Measurements from ENCODE around the gene ASGR2. TPM values are rescaled to one million over a fixed set of nuclear protein-coding genes. Genes with fewer than 3 reads are reported as not detected.
A peak's percentile ranks its signal among the peaks of the same experiment; 100 is the strongest.

Gene ASGR2
- total RNA-seq, 4 donors from 2014 or later, result 1.6 to 2.2 TPM; not detected in 2

DNA sequence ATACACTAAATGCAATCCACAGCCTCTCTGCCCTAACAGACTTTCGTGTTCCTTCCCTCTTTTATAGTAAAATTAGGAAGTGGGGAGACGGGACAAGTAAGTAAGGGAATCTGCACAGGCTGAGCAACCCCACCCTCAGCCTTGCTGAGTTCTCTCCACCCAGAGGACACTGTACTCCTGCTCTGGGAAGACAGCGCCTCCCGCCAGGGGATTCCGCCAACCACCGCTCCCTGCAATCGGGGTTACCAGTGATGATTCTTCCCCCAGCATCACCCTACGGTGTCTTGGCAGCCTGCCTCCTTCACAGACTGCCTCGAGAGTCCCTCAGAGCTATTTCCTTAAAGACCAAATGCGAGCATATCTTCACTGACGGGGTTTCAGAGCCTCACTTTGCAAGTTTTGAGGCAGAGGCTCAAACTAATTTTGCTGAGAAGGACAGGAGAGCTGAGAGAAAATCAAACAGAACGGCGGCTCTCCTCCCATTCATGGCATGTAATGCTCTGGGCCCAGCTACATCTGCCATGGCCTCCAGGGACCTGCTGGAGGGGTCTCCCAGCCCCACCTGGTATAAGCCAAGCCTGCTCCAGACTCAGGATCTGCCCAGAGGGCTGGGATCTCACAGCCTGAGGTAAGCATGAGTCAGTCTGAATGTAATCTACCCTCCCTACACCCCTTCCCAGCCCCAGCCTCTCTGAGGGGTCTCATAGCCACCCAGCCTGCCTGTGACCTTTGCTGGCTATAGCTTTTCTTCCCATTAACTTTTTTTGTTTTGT is 22.7 kb upstream of the ASGR2 start:
- intact Hi-C loops (cut with DNase I; ENCODE audit: low total_unique reads), result loop anchor here (2.0 kb wide), 1 partner anchor 93 kb away; the partner anchor contains the start of gene SLC16A11
- TF ChIP-seq, protein P1, sequence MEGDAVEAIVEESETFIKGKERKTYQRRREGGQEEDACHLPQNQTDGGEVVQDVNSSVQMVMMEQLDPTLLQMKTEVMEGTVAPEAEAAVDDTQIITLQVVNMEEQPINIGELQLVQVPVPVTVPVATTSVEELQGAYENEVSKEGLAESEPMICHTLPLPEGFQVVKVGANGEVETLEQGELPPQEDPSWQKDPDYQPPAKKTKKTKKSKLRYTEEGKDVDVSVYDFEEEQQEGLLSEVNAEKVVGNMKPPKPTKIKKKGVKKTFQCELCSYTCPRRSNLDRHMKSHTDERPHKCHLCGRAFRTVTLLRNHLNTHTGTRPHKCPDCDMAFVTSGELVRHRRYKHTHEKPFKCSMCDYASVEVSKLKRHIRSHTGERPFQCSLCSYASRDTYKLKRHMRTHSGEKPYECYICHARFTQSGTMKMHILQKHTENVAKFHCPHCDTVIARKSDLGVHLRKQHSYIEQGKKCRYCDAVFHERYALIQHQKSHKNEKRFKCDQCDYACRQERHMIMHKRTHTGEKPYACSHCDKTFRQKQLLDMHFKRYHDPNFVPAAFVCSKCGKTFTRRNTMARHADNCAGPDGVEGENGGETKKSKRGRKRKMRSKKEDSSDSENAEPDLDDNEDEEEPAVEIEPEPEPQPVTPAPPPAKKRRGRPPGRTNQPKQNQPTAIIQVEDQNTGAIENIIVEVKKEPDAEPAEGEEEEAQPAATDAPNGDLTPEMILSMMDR (IDR thresholded peaks at IDR 0.05 in 4 of 5, conservative IDR thresholded peaks at IDR 0.05 in 1 of 5), result no peak
- no peak for TF ChIP-seq POLR2A (IDR thresholded peaks at IDR 0.05)
- Histone ChIP-seq H3K27ac (no peak overlapping the region), H3K4me3 (no peak overlapping the region), H3K27me3 (peaks cover 15 to 18% (median 15%) of the 10 kb centered on the region in 3 donors), H3K9me3 (no peaks in the 10 kb centered on the region), H3K36me3 (no peaks in the 10 kb centered on the region), H3K4me1 (no peaks in the 10 kb centered on the region)
- no peak for ATAC-seq
- DNase-seq, result peak in 1 of 2 donors; percentile 10
- in situ Hi-C loops (cut with MboI; ENCODE audit: low sequenced_read_pairs in 4 of 4), result loop anchor here in 3 of 4 donors (5.0 kb wide), 1 partner anchor 85 kb away; no protein-coding TSS in a partner anchor

DNA sequence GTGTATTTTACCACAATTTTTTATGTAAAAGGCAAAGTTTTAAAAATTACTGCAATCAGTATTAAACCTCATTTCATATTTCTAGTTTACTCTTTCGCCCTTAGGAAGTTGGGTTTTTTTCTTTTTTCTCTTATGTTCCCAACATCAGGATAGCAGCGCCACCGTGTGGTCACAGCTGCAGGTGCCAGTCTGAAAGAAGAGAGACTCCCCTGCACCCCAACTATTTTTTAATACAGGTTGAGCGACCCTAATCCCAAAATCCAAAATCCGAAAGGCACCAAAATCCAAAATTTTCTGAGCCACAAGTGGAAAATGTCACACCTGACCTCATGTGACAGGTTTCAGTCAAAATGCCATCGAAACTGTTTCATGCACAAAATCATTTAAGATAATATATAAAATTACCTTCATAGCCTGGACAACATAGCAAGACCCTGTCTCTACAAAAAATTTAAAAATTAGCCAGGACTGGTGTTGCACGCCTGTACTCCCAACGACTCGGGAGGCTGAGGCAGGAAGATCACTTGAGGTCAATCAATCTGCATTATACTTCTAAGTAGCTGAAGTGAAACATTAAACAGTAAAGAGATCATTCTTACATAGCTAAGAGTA is 21.8 kb upstream of the ASGR2 start:
- DNase-seq (peak; percentile 8 to 38), ATAC-seq (no peak)
- TF ChIP-seq POLR2A (IDR thresholded peaks at IDR 0.05), result no peak
- TF ChIP-seq, protein P1 (IDR thresholded peaks at IDR 0.05 in 4 of 5, conservative IDR thresholded peaks at IDR 0.05 in 1 of 5), result peak; percentile 74 to 88 (median 84)
- H3K36me3 ChIP-seq, result no peaks in the 10 kb centered on the region
- H3K27ac ChIP-seq, result no peak overlapping the region
- H3K4me1 ChIP-seq, result no peaks in the 10 kb centered on the region
- H3K4me3 ChIP-seq, result no peak overlapping the region
- H3K9me3 ChIP-seq, result no peaks in the 10 kb centered on the region
- intact Hi-C loops (cut with DNase I; ENCODE audit: low total_unique reads) (loop anchor here (1.0 to 2.0 kb wide), 2 partner anchors 84 to 92 kb away; partner anchors contain the start of gene SLC16A11), in situ Hi-C loops (cut with MboI; ENCODE audit: low sequenced_read_pairs in 4 of 4) (loop anchor here in 3 of 4 donors (5.0 kb wide), 1 partner anchor 84 kb away; no protein-coding TSS in a partner anchor)
- H3K27me3 ChIP-seq, result peaks cover 15% of the 10 kb centered on the region in 3 donors

DNA sequence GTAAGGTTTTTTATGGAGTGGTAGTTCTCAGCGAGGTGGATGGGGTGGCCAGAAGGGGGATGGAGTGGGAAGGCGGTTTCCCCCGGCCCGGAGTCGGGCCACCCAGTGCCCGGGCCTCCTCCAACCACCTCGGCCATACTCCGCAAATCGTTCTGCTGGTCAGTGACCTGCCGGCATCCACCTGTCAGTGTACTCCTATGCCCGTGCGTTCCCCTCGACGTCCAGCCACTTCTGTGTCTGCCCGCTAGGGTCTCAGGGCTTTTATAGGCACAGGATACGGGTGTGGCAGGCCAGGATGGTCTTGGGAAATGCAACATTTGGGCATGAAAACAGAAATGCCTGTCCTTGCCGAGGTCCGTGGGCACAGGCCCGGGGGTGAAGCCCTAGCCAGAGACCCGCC is 19.3 kb upstream of the ASGR2 start:
- Histone ChIP-seq H3K4me3 (no peak overlapping the region), H3K9me3 (no peaks in the 10 kb centered on the region), H3K4me1 (no peaks in the 10 kb centered on the region), H3K27ac (no peak overlapping the region), H3K27me3 (peaks cover 10 to 17% (median 13%) of the 10 kb centered on the region in 3 donors), H3K36me3 (no peaks in the 10 kb centered on the region)
- ATAC-seq (no peak), DNase-seq (no peak)
- intact Hi-C loops (cut with DNase I; ENCODE audit: low total_unique reads) (no loop called here), in situ Hi-C loops (cut with MboI; ENCODE audit: low sequenced_read_pairs in 4 of 4) (loop anchor here in 1 of 4 donors (5.0 kb wide), 1 partner anchor 82 kb away; no protein-coding TSS in a partner anchor)
- no peak for TF ChIP-seq POLR2A (IDR thresholded peaks at IDR 0.05)
- TF ChIP-seq, protein P1 (IDR thresholded peaks at IDR 0.05 in 4 of 5, conservative IDR thresholded peaks at IDR 0.05 in 1 of 5), result peak in 1 of 5 experiments; percentile 6

DNA sequence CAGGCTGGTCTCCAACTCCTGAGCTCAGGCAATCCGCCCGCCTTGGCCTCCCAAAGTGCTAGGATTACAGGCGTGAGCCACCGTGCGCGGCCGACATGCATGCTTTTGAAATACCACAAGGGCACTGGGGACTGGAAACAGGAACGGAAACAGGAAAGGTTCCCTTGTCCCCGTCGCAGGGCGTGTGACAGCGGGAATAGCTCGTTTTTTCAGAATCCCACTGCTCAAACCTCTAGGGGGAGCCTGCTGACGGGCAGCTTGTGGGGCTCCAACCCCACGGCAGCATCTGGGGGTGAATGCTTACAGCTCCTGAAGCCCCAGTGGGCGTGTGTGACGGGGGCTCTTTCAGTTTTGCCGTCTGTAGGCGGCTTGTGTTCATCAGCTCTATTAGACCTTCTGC is 18.8 kb upstream of the ASGR2 start:
- Histone ChIP-seq H3K27ac (no peak overlapping the region), H3K4me3 (no peak overlapping the region), H3K4me1 (no peaks in the 10 kb centered on the region), H3K36me3 (no peaks in the 10 kb centered on the region), H3K27me3 (peaks cover 10 to 17% (median 13%) of the 10 kb centered on the region in 3 donors), H3K9me3 (no peaks in the 10 kb centered on the region)
- TF ChIP-seq POLR2A (IDR thresholded peaks at IDR 0.05), result no peak
- TF ChIP-seq, protein P1 (IDR thresholded peaks at IDR 0.05 in 4 of 5, conservative IDR thresholded peaks at IDR 0.05 in 1 of 5), result peak in 1 of 5 experiments; percentile 20
- intact Hi-C loops (cut with DNase I; ENCODE audit: low total_unique reads) (no loop called here), in situ Hi-C loops (cut with MboI; ENCODE audit: low sequenced_read_pairs in 4 of 4) (loop anchor here in 1 of 4 donors (5.0 kb wide), 1 partner anchor 81 kb away; no protein-coding TSS in a partner anchor)
- ATAC-seq, result no peak
- peak; percentile 5 to 26 for DNase-seq
